ENCODE measurements around the gene FAM124A.

The FAM124A gene

DNA sequence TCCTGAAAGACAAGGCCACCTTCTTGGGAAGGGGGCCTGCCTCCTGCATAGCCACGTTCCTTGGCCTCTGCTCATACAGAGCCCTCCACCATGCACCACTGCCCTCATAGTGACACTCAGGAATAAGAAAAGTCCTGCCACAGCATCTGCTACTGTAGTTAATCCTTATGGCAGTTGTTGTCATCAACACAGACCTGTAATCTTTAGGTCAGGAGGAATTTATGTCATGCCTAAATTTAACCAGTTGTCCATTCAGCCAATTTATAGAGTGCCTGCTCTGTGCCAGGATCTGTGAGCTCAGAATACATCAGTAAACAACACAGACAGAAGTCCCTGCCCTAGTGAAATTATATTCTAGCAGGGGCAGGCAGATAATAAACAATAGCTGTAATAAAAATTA lies 44.4 kb downstream of the FAM124A start:
- Histone ChIP-seq H2BK5ac (ENCODE audit: low read length) (no peak overlapping the region), H3K4me2 (ENCODE audit: low read length) (no peak overlapping the region), H2BK120ac (ENCODE audit: low read depth, low read length) (no peak overlapping the region), H3K4me3 (ENCODE audit: low read length) (no peak overlapping the region), H3K36me3 (ENCODE audit: control insufficient read depth, insufficient read depth, low read length) (no peaks in the 10 kb centered on the region), H2BK15ac (replicated peaks; ENCODE audit: low read depth) (no peak overlapping the region), H3K79me2 (ENCODE audit: control insufficient read depth, insufficient read depth, low read length) (no peaks in the 10 kb centered on the region), H3K79me1 (ENCODE audit: low read length) (peaks cover 2% of the 10 kb centered on the region), H3K56ac (ENCODE audit: low read length) (no peak overlapping the region), H4K5ac (ENCODE audit: low read length) (no peak overlapping the region), H3K9ac (ENCODE audit: low read length) (no peak overlapping the region), H3K4me1 (ENCODE audit: control insufficient read depth, low read depth, low read length) (no peaks in the 10 kb centered on the region), H3K23ac (ENCODE audit: low read length) (no peak overlapping the region), H3K4ac (ENCODE audit: low read depth, low read length) (no peak overlapping the region), H3K18ac (ENCODE audit: low read length) (no peak overlapping the region), H2AK5ac (ENCODE audit: low read length) (no peak overlapping the region), H4K8ac (ENCODE audit: low read depth, low read length) (no peak overlapping the region), H3K27ac (ENCODE audit: low read depth, low read length) (no peak overlapping the region), H3K27me3 (ENCODE audit: insufficient read depth, low read length, poor library complexity) (no peaks in the 10 kb centered on the region)
- WGBS (ENCODE audit: extremely low coverage, insufficient coverage, low lambda C conversion rate) = no CpG with 5 or more reads among the region's 1 CpG
- no peak for DNase-seq

- no peaks in the 10 kb centered on the region for H3K27me3 ChIP-seq (ENCODE audit: insufficient read depth, low read length, poor library complexity)
- H3K4ac ChIP-seq (ENCODE audit: low read depth, low read length) = no peak overlapping the region
- H3K56ac ChIP-seq (ENCODE audit: low read length) = no peak overlapping the region
- H3K9ac ChIP-seq (ENCODE audit: low read length) = no peak overlapping the region
- peaks cover 2% of the 10 kb centered on the region for H3K79me1 ChIP-seq (ENCODE audit: low read length)
- H2BK120ac ChIP-seq (ENCODE audit: low read depth, low read length) = no peak overlapping the region
- no peaks in the 10 kb centered on the region for H3K36me3 ChIP-seq (ENCODE audit: control insufficient read depth, insufficient read depth, low read length)
- no peaks in the 10 kb centered on the region for H3K4me1 ChIP-seq (ENCODE audit: control insufficient read depth, low read depth, low read length)
- H4K5ac ChIP-seq (ENCODE audit: low read length) = no peak overlapping the region
- H3K4me2 ChIP-seq (ENCODE audit: low read length) = no peak overlapping the region
- H3K79me2 ChIP-seq (ENCODE audit: control insufficient read depth, insufficient read depth, low read length) = no peaks in the 10 kb centered on the region
- no peak overlapping the region for H3K23ac ChIP-seq (ENCODE audit: low read length)
- no peak for DNase-seq
- H4K8ac ChIP-seq (ENCODE audit: low read depth, low read length) = no peak overlapping the region
- H3K27ac ChIP-seq (ENCODE audit: low read depth, low read length) = no peak overlapping the region
- H3K4me3 ChIP-seq (ENCODE audit: low read length) = no peak overlapping the region
- no peak overlapping the region for H2AK5ac ChIP-seq (ENCODE audit: low read length)
- H2BK15ac ChIP-seq (replicated peaks; ENCODE audit: low read depth) = no peak overlapping the region
- no CpG with 5 or more reads among the region's 6 CpGs for WGBS (ENCODE audit: extremely low coverage, insufficient coverage, low lambda C conversion rate)
- H2BK5ac ChIP-seq (ENCODE audit: low read length) = no peak overlapping the region
- no peak overlapping the region for H3K18ac ChIP-seq (ENCODE audit: low read length)
Observed at GRCh38 chr13:51267622-51268021, 45.4 kb downstream of the FAM124A start.

DNA sequence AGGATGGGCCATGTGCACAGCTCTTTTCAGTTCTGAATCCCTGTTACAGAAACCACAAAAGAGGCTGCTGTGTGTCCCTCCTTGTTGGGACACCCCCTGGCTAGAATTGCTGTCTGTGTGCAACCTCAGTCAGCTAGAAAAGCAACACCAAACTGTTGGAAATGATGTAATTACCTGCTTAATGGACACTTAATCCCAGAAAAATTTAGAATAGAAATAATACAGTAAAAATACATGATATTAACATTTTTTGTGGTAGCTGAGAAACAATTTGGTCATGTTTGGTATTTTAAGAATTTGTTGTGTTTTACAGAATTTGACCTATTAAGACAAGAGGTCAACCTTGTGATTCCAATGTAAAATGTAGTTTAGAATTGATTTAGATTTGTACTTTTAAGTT lies 46.8 kb downstream of the FAM124A start:
- Histone ChIP-seq H3K79me1 (ENCODE audit: low read length) (peaks cover 2% of the 10 kb centered on the region), H2AK5ac (ENCODE audit: low read length) (no peak overlapping the region), H3K27ac (ENCODE audit: low read depth, low read length) (no peak overlapping the region), H3K4me3 (ENCODE audit: low read length) (no peak overlapping the region), H3K4me2 (ENCODE audit: low read length) (no peak overlapping the region), H3K4me1 (ENCODE audit: control insufficient read depth, low read depth, low read length) (no peaks in the 10 kb centered on the region), H4K5ac (ENCODE audit: low read length) (no peak overlapping the region), H3K9ac (ENCODE audit: low read length) (no peak overlapping the region), H3K79me2 (ENCODE audit: control insufficient read depth, insufficient read depth, low read length) (no peaks in the 10 kb centered on the region), H3K4ac (ENCODE audit: low read depth, low read length) (no peak overlapping the region), H2BK5ac (ENCODE audit: low read length) (no peak overlapping the region), H3K18ac (ENCODE audit: low read length) (no peak overlapping the region), H3K56ac (ENCODE audit: low read length) (no peak overlapping the region), H3K23ac (ENCODE audit: low read length) (no peak overlapping the region), H3K36me3 (ENCODE audit: control insufficient read depth, insufficient read depth, low read length) (no peaks in the 10 kb centered on the region), H3K27me3 (ENCODE audit: insufficient read depth, low read length, poor library complexity) (no peaks in the 10 kb centered on the region), H2BK120ac (ENCODE audit: low read depth, low read length) (no peak overlapping the region), H2BK15ac (replicated peaks; ENCODE audit: low read depth) (no peak overlapping the region), H4K8ac (ENCODE audit: low read depth, low read length) (no peak overlapping the region)
- no peak for DNase-seq

DNA sequence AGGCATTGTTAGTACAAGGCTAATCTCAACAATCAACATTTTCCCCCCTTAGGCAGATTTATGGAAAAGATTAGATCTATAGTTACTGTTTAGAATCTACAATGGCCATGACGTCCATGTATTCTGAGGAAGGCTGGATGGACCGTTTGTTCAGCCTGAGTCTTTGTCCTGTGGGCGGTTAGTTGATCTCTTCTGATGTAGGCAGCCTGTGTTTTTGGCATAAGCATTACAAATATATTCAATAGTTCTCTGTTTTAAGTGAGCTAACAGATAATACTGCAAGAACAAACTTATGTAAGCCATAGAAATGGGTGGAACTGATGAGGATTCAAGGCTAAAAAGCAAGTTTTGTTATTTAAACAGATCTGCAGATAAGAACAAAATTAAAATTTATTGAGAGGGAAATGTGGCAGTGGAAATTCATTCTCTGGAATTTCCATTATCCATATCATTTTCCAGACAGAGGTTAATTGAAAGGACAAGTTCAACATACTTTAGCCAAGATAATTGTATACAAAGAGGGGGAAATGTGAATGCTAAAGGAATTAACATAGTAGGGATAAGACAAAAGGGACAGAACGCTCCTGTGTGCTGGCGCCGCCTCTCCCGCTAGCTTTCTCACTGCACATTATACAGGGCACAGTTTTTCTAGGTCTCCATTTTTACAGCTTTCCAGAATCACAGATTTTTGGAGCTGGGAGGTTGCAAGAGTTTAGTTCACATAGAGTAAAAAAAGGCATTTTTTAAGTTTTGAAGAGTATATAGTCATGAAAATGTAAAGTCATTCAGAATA lies 48.6 kb downstream of the FAM124A start:
- Histone ChIP-seq H3K27me3 (ENCODE audit: insufficient read depth, low read length, poor library complexity) (no peaks in the 10 kb centered on the region), H2BK15ac (replicated peaks; ENCODE audit: low read depth) (no peak overlapping the region), H3K27ac (ENCODE audit: low read depth, low read length) (no peak overlapping the region), H3K4ac (ENCODE audit: low read depth, low read length) (no peak overlapping the region), H3K18ac (ENCODE audit: low read length) (no peak overlapping the region), H2AK5ac (ENCODE audit: low read length) (no peak overlapping the region), H3K79me2 (ENCODE audit: control insufficient read depth, insufficient read depth, low read length) (no peaks in the 10 kb centered on the region), H4K8ac (ENCODE audit: low read depth, low read length) (no peak overlapping the region), H3K23ac (ENCODE audit: low read length) (no peak overlapping the region), H4K5ac (ENCODE audit: low read length) (no peak overlapping the region), H3K79me1 (ENCODE audit: low read length) (peaks cover 2% of the 10 kb centered on the region), H3K4me2 (ENCODE audit: low read length) (no peak overlapping the region), H2BK5ac (ENCODE audit: low read length) (no peak overlapping the region), H2BK120ac (ENCODE audit: low read depth, low read length) (no peak overlapping the region), H3K4me3 (ENCODE audit: low read length) (no peak overlapping the region), H3K56ac (ENCODE audit: low read length) (no peak overlapping the region), H3K9ac (ENCODE audit: low read length) (no peak overlapping the region), H3K36me3 (ENCODE audit: control insufficient read depth, insufficient read depth, low read length) (no peaks in the 10 kb centered on the region), H3K4me1 (ENCODE audit: control insufficient read depth, low read depth, low read length) (peaks cover 4% of the 10 kb centered on the region)
- no CpG with 5 or more reads among the region's 7 CpGs for WGBS (ENCODE audit: extremely low coverage, insufficient coverage, low lambda C conversion rate)
- no peak for DNase-seq

GRCh38 chr13:51271528-51272085 lies 49.4 kb downstream of the FAM124A start:
- Histone ChIP-seq H3K4ac (ENCODE audit: low read depth, low read length) (no peak overlapping the region), H3K27ac (ENCODE audit: low read depth, low read length) (no peak overlapping the region), H3K36me3 (ENCODE audit: control insufficient read depth, insufficient read depth, low read length) (no peaks in the 10 kb centered on the region), H3K23ac (ENCODE audit: low read length) (no peak overlapping the region), H3K18ac (ENCODE audit: low read length) (no peak overlapping the region), H4K8ac (ENCODE audit: low read depth, low read length) (no peak overlapping the region), H2BK15ac (replicated peaks; ENCODE audit: low read depth) (no peak overlapping the region), H3K56ac (ENCODE audit: low read length) (no peak overlapping the region), H2BK5ac (ENCODE audit: low read length) (no peak overlapping the region), H3K4me2 (ENCODE audit: low read length) (no peak overlapping the region), H3K79me1 (ENCODE audit: low read length) (peaks cover 2% of the 10 kb centered on the region), H3K4me3 (ENCODE audit: low read length) (no peak overlapping the region), H2BK120ac (ENCODE audit: low read depth, low read length) (no peak overlapping the region), H4K5ac (ENCODE audit: low read length) (no peak overlapping the region), H3K9ac (ENCODE audit: low read length) (no peak overlapping the region), H3K4me1 (ENCODE audit: control insufficient read depth, low read depth, low read length) (peaks cover 10% of the 10 kb centered on the region), H3K27me3 (ENCODE audit: insufficient read depth, low read length, poor library complexity) (no peaks in the 10 kb centered on the region), H3K79me2 (ENCODE audit: control insufficient read depth, insufficient read depth, low read length) (no peaks in the 10 kb centered on the region), H2AK5ac (ENCODE audit: low read length) (no peak overlapping the region)
- WGBS (ENCODE audit: extremely low coverage, insufficient coverage, low lambda C conversion rate) = no CpG with 5 or more reads among the region's 10 CpGs
- DNase-seq = no peak

- WGBS (ENCODE audit: extremely low coverage, insufficient coverage, low lambda C conversion rate) = no CpG with 5 or more reads among the region's 2 CpGs
- H3K27me3 ChIP-seq (ENCODE audit: insufficient read depth, low read length, poor library complexity) = no peaks in the 10 kb centered on the region
- H3K4me2 ChIP-seq (ENCODE audit: low read length) = no peak overlapping the region
- no peak overlapping the region for H3K18ac ChIP-seq (ENCODE audit: low read length)
- DNase-seq = no peak
- no peak overlapping the region for H2BK15ac ChIP-seq (replicated peaks; ENCODE audit: low read depth)
- H4K8ac ChIP-seq (ENCODE audit: low read depth, low read length) = no peak overlapping the region
- H3K79me2 ChIP-seq (ENCODE audit: control insufficient read depth, insufficient read depth, low read length) = no peaks in the 10 kb centered on the region
- H2BK5ac ChIP-seq (ENCODE audit: low read length) = no peak overlapping the region
- H3K4me3 ChIP-seq (ENCODE audit: low read length) = no peak overlapping the region
- H4K5ac ChIP-seq (ENCODE audit: low read length) = no peak overlapping the region
- H3K23ac ChIP-seq (ENCODE audit: low read length) = no peak overlapping the region
- H3K4ac ChIP-seq (ENCODE audit: low read depth, low read length) = no peak overlapping the region
- H3K4me1 ChIP-seq (ENCODE audit: control insufficient read depth, low read depth, low read length) = peaks cover 11% of the 10 kb centered on the region
- H3K56ac ChIP-seq (ENCODE audit: low read length) = no peak overlapping the region
- H2AK5ac ChIP-seq (ENCODE audit: low read length) = no peak overlapping the region
- H2BK120ac ChIP-seq (ENCODE audit: low read depth, low read length) = no peak overlapping the region
- H3K79me1 ChIP-seq (ENCODE audit: low read length) = no peaks in the 10 kb centered on the region
- no peak overlapping the region for H3K9ac ChIP-seq (ENCODE audit: low read length)
- H3K36me3 ChIP-seq (ENCODE audit: control insufficient read depth, insufficient read depth, low read length) = no peaks in the 10 kb centered on the region
- H3K27ac ChIP-seq (ENCODE audit: low read depth, low read length) = no peak overlapping the region
Observed at GRCh38 chr13:51275101-51275500, 52.9 kb downstream of the FAM124A start.

Measured in mesendoderm (in vitro differentiated cells).